DMS79 (cell line): ENCODE results near the gene EVA1A.
"Not testable (repeated sequence)": the region's sequence is repeated elsewhere in the genome, so short reads cannot be mapped to it uniquely, and the experiment has no call there.

Experiments used
- DNase-seq: peaks from one replicate; lab custom pipeline; 2025; lab: John Stamatoyannopoulos, UW

The EVA1A gene

GRCh38 chr2:75517547-75518230 is 43.0 kb downstream of the EVA1A start:
- no peak for DNase-seq

DNA sequence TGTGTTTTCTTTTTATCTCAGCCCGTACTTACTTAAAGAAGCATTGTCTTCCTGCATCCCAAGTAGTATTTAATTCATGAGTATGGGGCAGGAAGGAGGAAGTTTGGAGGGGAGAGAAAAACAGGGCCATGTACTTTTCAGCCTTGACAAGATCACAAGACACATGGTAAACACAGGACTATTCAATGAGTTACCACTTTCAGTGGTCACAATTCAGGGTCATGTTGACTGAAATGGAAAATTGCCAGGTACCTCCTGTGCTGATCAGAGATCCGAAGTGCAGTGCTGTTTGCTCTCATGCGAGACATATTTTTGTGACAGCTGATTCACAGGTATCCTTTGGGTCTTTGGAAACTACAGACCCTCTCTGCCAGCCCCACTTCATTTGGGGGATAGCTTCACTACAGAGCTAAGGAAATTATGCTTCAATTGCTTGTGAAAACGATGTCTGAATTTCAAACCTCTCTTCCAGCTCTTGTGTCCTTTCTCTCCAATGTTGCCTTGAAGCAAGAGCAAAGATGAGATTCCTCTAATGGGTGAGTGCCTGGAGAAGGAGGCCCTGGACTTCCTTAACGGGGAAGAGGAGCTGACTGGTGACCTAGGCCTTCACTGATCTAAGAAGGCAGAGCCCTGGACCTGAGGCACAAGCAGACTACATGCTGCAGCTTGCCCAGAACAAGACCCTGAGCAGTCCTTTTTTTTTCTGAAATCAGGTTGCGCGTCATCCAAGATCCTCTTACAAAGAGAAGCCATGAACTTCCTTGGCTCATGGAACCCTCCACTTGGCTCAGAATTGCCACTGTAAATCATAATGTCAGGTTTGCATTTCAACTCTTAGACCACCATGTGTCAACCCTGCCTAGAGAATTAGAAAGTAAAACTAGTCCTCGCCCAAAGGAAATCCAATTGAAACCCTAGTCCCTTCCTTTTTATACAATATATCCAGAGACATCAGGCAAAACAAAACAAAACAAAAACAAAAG is 44.1 kb downstream of the EVA1A start:
- DNase-seq = no peak

DNA sequence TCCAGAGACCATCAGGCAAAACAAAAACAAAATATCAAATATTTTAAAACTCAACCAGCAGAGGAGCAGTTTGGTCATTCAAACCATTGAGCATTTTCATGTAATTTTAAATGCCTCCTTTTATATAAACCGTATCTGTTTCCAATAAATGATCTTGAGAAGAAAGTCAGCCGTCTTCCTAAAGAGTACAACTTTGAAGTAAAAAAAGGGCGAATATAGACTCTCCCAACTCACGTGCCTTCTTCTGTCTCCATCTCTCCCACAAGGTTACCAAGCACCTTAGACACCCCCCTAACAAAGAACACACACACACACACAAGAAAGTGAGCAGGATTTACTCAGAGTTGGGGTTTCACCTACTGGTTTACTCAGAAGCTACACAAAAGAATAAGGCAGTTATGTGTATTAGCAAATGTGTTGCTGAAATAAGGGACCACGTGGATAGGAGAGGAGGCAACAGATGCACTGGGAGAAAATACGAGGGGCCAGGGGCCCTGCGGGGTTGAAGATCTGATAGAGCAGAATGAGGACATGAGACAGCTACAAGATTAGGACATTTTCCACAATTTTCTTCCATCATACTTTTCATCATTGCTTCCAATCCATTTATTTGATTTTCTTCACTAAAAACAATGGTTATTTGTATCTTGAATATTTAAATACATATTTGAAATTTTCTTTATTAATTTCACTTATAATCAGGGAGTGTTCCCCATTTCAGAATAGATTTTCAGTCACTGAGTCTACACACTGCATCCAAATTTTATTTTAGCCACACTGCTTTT is 45.0 kb downstream of the EVA1A start:
- DNase-seq = no peak

GRCh38 chr2:75513616-75514170 is 47.0 kb downstream of the EVA1A start:
- no peak for DNase-seq

DNA sequence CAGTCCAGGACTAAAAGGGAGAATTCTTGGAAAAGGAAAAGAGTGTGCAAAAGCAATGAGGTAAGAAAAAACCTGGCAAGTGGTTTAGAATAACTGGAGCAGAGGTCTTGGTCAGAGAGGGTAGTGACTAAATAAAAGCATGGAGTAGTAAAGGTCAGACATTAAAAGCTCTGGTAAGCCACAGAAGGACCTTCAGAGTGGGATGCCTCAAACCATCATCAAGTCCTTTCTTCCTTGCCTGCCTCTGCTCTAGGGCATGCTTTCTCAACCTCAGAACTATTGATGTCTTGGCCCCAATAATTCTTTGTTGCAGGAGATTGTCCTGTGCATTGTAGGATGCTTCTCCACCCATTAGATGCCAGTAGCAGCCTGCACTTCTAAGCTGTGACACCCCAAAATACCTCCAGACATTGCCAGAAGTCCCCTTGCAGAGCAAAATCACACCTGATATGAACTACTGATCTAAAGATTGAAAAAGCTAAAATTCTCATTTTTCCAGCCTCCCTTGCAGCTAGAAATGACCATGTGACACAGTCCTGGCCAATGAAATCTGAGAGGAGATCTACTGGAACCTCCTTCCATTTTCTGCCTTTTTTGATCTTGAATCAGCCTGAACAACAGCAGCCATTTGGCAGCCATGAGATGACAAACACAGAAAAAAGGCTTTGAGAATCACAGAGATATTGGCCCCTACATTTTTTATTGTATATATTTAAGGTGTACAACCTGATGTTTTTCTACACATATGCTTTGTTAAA is 48.1 kb downstream of the EVA1A start:
- no peak for DNase-seq

GRCh38 chr2:75506101-75506697 is 54.5 kb downstream of the EVA1A start:
- no peak for DNase-seq

GRCh38 chr2:75505012-75505411 is 55.7 kb downstream of the EVA1A start:
- no peak for DNase-seq

DNA sequence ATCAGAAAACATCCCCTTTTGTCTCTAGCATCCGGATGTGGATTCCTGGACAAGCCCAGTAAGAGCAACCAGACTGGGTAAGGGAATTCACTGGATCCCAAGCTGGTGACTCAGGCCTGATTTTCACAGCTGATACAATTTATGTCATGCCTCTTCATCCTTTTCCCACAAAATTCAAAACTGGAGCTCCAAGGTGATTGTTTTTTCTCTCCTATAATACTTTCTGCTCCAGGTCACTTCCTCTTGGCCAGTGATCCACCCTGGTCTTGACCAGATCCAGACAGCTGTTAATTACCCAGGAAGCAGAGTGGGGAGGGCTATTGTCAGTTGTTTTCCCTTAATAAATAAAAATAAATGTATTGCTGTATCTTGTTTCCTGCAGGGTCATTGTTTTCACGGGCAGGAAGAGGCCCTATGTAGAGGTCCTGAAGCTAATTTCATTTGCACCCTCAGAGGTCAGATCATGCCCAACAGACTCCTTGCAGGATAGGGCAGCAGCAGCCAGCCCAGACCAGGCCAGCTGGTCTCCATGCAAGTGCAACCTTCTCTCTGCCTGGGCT is 57.6 kb downstream of the EVA1A start:
- no peak for DNase-seq

DNA sequence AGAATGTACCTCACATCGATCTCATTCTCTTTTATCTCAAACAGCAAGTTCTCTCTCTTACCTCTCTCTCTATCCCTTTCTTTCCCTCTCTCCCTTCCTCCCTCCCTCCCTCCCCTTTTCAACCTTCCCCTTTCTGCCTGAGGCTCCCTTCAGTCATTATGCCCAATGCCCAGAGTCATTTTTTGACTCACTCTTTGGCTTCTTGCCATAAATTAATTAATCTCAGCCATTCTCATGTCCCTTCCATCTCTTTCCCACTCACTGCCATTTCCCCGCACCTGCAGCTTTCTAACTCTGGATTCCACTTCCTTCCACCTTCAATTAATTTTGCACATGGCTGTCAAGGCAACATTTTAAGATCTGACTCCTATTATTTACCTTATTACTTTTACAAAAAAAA is 60.1 kb downstream of the EVA1A start:
- DNase-seq = no peak

DNA sequence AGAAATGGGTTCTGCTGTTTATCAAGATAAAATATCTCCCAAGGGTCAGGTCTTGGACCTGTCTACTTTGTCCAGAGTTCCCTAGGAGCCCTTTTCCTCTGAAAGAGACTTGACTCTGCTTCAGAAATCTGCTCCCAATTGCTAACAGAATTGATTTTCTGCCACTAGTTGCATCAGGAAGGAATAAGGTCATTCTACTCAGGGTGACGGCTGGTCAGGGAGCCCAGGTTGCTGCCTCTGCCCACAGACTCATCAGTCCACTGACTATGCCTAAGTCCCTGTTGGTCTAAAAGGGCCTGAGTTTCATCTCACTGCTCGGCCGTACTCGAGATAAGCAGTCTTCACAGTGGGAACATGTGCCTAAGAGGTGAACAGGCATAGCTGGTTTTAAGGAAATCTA is 61.2 kb downstream of the EVA1A start:
- DNase-seq = no peak

GRCh38 chr2:75498907-75499306 is 61.8 kb downstream of the EVA1A start:
- DNase-seq = no peak

DNA sequence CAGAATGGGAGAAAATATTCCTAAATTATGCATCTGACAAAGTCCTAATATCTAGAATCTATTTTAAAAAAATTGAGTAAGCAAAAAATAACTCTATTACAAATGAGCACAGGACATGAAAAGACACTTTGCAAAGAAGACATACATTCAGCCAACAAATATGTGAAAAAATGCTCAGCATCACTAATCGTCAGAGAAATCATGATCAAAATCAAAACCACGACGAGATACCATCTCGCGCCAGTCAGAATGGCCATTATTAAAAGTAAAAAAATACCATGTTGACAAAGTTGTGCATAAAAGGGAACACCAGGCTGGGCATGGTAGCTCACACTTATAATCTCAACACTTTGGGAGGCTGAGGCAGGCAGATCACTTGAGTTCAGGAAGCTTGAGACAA is 63.5 kb downstream of the EVA1A start:
- DNase-seq = no peak

DNA sequence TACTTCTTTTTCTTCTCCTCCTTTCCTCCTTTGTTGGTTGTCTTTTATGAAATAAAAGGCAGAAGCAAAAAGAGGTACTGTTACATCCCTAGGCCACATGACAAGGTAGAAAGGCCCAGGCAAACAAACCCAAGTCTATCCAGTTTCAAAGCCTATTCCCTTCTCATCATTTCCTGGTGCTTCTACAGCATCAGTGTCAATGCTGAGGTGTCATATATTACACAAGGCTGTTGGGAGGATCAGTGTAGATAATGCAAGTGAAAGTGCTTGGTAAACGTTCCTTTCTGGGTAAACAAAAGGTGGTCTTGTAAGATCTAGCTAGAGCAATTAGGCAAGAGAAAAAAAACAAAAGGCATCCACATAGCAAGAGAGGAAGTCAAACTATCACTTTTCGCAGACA is 64.9 kb downstream of the EVA1A start:
- DNase-seq = no peak

GRCh38 chr2:75494137-75494769 is 66.5 kb downstream of the EVA1A start:
- DNase-seq = no peak

GRCh38 chr2:75493230-75493629 is 67.5 kb downstream of the EVA1A start:
- no peak for DNase-seq

GRCh38 chr2:75491129-75491753 is 69.5 kb downstream of the EVA1A start:
- DNase-seq = no peak

DNA sequence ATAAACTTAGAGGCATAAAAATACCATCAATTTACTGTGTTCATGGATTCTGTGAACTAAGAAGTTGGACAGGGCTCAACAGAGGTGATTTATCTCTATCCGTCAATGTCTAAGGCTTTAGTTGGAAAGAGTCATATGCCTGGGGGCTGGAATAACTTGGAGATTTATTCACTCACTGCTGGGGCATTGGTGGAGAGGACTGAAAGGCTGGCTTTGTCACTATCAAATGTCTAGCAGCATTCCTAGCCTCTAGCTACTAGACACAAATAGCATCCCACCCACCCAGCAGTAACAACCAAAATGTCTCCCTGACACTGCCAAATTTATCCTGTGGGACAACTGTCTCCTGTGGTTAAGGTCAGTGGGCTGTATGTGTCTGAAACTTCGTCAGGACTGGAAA is 71.0 kb downstream of the EVA1A start:
- no peak for DNase-seq

- DNase-seq = no peak
Measured at GRCh38 chr2:75488157-75488556, 72.6 kb downstream of the EVA1A start.

GRCh38 chr2:75486735-75487134 is 74.0 kb downstream of the EVA1A start:
- DNase-seq = not testable (repeated sequence)

GRCh38 chr2:75484840-75485239 is 75.9 kb downstream of the EVA1A start:
- no peak for DNase-seq
